NOMO-1 treated with DMSO at 0.1 percent for 48 hours (cell line): Measurements from ENCODE around the gene HLA-DQB1.

Source experiments
- DNase-seq: peaks from one replicate; lab custom pipeline; 2025; ENCODE audit not compliant: unreplicated experiment; lab: John Stamatoyannopoulos, UW

HLA-DQB1 gene

DNA sequence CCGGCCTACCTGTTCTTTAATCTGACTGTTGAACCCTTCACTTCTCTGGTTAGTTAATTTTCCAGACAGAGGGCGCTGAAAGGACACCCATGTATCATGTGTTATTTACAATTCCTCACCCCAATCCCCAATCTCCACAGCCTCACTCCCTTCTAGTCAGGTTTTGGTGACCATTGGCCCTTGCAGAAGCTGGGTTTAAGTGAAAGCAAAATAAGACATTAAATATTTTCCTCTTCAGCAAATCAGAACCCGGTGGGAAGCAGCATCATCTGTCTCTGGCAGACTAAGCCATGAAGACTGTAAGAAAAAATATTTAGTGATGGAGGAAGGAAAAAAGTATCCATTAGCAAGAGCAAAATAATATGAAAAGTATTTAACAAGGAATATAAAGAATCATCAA lies 38.6 kb downstream of the HLA-DQB1 start:
- DNase-seq: peak; percentile 80

DNA sequence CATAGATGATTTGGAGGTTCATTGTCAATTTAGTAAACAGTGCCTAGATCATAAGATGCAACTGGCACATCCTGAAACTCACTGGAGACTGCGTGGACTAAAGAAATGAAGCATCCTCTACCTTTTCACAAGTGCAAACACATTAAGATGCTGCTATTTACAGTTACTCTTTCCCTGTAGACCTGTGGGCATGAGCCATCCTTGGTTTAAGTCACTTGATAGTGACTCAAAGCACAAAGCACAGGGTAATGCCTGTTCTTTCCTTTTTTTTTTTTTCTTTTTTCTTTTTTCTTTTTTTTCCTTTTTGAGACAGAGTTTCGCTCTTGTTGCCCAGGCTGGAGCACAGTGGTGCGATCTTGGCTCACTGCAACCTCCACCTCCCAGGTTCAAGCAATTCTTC lies 39.2 kb downstream of the HLA-DQB1 start:
- DNase-seq: no peak

DNA sequence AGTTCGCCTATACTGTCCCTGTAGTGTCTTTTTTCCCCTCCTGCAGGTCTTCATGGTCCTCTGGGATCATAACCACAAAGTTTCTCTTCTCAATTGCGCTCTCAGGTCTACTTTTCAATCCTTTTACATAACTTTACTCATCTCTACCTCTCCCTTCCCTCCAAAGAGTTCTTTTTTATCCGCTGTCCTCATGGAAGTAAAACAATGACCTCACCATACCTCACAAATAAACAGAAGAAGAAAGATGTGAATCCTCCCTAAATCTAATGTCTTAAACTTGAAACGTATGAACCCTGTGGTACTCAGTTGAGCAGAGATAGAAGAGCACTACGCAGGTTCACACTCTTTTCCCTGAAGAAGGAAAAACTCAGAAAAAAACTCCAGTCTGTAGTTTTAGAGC lies 41.3 kb downstream of the HLA-DQB1 start:
- DNase-seq: no peak

DNA sequence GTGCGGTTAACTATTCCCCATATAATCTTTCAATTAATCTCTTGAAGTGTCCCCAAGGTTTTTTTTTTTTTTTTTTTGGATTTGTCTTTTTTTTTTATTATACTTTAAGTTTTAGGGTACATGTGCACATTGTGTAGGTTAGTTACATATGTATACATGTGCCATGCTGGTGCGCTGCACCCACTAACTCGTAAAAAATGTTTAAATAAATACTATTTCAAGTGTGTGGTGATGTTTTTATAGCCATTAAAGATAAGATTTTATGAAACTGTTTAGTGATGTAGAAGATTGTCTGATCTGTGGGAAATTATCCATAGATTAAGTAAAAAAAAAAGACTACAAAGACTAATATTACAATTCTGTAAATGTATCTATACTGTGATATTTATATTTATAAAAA lies 41.9 kb downstream of the HLA-DQB1 start:
- no peak for DNase-seq

DNA sequence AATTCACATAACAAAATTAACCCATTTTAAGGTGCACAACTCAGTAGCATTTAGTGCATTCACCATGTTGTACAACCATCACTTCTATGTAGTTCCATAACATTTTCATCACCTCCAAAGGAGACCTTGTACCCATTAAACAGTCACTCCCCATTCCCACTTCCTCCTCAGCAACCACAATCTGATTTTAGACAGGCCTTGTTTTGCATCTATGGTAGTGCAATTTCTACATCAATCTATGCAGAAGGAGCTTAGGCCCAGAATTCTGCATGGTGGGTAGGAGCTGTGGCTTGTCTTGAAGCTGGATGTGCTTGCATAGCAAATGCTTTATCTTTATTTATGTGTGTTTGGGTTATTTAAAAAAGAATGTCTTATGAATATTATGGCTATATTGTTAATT lies 42.8 kb downstream of the HLA-DQB1 start:
- peak; percentile 95 for DNase-seq

DNA sequence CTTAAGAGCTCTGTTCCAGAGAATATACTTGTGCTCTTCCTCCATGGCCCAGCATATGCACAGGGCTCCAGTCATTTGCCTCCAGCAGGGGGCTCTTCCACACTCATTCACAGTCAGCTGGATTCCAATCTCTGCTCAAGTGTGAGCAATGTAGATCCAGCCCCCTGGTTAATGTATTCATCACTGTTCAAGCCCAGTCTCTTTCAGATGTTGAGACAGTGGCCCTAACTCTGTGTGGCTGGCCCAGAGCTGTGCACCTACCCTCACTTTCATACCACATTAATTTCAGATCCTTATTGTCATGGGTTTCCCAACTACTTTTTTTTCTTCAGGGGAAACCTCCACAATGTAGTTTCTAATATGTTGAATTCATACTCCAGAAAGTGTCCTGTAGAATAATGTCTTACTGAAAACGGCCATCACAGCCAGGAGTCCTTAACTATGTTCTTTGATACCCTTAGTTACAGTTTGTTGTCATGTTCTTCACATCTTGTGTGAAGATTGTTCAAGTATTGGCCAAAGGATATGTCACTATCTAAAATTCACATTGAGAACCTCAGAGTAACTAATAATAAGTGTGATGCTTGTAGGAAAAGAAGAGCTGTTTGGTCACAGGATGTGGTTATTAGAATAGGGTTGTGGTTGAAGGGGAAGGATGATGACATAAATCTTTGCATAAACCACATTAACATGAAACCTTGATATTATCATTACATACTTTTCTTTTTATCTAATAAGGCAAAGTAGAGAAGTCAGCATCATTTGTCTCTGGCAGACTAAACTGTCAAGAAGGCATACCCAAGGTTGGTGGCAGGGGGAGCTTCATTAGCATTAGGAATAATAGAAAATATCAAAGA lies 43.7 kb downstream of the HLA-DQB1 start:
- peak; percentile 95 for DNase-seq

DNA sequence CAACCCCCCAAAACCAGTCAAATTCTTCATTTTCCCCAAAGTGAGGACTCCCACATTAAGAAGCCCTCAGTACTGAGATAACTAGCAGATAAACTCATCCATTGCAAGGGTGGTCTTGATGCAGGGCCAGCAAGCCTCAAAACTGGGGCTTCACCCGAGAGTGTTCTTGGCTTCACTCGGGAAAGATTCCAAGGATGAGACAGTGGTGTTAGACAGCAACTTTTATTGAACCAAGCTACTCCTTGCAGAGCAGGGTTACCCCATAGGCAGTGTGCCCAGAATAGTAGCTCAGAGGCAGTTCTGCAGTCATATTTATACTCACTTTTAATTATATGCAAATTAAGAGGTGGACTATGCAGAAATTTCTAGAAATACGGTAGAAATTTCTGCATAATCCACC lies 45.1 kb downstream of the HLA-DQB1 start:
- DNase-seq: no peak

DNA sequence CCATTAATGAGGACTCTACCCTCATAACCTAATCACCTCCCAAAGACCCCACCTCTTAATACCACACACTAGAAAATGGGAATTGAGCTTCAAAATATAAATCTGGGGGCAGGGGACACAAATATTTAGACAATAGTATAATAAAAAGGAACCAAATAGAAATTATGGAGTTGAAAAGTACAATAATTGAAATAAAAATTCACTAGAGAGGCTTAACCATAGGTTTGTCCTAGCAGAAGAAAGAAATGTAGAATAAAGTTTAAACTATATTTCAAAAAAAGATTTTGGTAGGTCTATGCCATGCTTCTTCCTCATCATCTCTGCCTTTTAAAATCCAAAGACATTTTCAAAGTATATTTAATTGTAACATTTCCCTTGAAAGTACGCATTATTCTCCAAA lies 48.7 kb downstream of the HLA-DQB1 start:
- no peak for DNase-seq

DNA sequence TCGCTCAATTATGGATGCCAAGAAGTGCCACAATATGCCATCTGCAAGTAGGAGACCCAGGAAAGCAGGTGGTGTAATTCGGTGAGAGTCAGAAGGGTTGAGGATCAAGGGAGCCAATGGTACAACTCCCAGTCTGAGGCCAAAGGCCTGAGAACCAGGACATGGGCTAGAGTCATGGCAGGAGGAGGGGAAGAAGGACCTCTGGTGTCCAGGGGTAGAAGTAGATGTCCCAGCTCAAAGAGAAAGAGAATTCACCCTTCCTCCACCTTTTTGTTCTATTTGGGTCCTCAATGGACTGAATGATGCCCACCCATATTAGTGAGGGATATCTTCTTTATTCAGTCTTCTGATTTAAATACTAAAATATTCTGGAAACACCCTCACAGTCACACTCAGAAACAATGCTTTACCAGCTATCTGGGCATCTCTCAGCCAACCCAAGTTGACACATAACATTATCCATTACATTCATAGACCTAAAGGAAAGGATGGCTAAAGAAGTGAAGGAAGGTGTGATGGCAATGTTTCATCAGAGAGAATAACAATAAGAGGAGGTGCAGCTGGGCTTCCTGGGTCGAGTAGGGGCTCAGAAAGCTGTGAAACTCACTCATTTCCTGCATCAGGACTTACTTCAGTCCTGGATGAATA lies 50.4 kb downstream of the HLA-DQB1 start:
- DNase-seq: no peak

DNA sequence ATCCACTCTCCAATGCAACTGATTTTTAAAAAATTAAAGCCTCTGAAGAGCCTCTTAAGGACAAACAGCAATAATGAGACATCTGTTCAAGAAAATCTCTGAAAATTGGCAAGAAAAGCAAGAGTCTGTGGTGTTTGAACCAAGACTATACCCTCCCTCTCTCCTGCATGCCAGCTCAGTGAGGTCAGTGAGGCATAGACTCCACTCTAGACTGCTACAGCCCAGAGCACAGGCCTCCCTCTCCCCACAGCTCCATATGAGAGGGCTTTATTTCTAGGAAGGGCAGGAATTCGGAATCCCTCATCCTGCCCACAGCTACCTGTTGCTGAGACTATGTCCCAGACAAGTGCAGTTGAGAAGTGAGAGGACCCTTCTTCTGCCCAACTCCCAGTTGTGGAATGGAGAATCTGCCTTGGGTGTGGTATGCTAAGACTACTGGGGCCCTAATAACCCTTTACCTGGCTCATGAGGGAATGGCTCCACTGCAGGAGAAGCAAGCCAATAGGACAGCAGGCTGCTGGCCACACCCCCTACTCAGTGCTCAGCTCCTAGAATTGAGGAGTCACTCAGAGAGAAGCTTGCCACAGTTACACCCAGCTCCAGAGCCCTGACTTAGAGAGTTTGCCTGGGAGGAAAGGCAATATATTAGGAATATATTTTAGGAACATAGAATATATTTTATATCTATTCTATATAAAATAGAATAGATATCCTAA lies 51.9 kb downstream of the HLA-DQB1 start:
- DNase-seq: no peak

DNA sequence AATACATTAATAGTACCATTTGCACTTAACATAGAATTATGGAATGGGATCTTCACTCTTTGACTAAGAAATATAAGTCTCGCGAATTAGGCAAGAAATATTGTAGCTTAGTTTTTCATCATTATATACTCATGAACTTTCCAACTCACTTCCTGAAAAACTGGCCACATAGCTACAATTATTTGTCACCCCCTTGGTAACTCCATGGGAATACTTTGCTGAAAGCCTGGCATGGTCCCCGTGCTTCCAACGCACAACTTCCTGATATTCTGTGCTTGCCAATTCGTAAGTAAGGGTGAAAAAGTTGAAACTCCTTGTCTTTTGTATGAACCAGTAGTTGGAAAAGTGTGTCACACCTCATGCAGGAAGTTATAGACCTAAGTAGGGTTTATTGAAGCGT lies 53.0 kb downstream of the HLA-DQB1 start:
- no peak for DNase-seq

DNA sequence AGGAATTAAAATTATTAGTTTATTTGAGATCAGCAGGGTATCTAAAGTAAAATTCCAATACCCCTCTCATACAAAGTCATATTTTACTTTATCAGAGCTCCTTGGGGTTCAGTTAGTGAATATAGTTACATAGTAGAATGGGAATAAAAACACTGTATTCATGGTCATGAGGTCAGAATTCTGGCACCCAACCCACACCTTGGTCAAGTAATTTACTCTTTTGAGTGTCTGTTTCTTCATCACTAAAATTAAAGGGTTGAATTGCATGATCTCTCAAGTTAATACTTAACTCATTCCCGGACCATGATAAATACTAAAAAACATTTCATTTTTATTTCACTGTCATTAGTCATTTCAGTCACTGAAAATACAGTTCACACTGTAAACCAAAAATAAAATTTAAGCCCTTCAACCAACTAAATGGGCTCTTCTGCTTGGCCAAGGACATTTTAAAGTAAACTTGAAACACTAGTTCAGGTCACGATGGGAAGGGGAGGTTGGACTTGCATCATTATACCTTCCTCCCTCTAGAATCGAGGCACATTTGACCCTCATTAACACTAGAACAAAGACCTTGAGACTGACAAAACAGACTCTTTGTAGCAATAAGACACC lies 55.7 kb downstream of the HLA-DQB1 start:
- DNase-seq: no peak

DNA sequence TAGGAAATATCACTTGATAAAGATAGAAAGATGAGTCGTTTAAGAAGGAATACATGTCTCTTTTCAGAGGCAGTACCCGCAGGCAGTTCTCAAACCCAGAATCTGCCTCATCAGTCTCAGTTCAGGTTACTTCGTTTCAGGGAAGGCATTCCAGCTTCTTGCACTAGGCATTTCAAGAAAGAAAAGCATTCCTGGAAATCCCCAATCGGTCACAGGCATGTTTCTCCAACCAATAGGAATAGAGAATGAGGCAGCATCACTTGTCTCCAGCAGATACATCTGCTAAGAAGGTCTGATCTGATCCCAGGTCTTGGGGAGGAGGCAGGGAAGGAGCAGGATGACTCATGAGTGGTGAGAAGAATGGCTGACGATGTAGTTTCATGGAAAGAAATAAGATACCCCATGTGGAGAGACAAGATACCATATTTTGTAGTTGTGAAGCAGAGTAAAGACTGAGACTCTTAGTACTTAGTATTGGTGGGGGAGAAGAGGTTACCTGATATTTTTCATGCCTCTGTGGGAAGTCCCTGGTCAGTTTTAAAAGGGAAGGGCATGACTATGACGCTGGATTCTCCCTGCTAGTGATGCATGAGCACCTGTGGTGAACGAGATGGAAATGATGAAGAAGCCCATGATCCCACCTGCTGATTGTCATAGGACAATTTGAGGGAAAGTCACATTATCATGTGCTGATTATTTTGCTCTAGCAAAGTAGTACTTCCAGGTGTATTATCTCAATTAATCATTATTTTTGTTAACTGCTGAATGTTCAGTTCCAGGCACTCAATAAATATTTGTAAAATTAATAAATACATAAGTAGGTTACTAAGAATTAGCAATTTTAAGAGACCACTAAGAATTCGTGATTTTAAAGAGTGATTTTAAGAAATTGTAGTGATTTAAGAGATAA lies 56.5 kb downstream of the HLA-DQB1 start:
- DNase-seq: peak; percentile 96
